Measurements from ENCODE around the gene WWC2. TPM values are rescaled to one million over a fixed set of nuclear protein-coding genes. Genes with fewer than 3 reads are reported as not detected.

Gene WWC2
- total and polyA plus RNA-seq, 9 donors: 9.4 to 43.0 (median 32.5) TPM

- Histone ChIP-seq H3K27me3 (no peaks in the 10 kb centered on the region), H3K36me3 (no peaks in the 10 kb centered on the region), H3K27ac (peak overlapping the region; percentile 62 to 93), H3K9me3 (no peaks in the 10 kb centered on the region), H3K4me3 (peak overlapping the region; percentile 59), H3K4me1 (ENCODE audit: insufficient read depth) (peaks cover 4% of the 10 kb centered on the region)
- intact Hi-C loops (cut with DNase I): loop anchor here in 1 of 4 donors (10.0 kb wide), 1 partner anchor 183 kb away; the partner anchor contains the start of gene DCTD
- no peak for TF ChIP-seq EP300 (IDR thresholded peaks at IDR 0.05)
- no peak for TF ChIP-seq POLR2A (IDR thresholded peaks at IDR 0.05)
- TF ChIP-seq, protein P1, sequence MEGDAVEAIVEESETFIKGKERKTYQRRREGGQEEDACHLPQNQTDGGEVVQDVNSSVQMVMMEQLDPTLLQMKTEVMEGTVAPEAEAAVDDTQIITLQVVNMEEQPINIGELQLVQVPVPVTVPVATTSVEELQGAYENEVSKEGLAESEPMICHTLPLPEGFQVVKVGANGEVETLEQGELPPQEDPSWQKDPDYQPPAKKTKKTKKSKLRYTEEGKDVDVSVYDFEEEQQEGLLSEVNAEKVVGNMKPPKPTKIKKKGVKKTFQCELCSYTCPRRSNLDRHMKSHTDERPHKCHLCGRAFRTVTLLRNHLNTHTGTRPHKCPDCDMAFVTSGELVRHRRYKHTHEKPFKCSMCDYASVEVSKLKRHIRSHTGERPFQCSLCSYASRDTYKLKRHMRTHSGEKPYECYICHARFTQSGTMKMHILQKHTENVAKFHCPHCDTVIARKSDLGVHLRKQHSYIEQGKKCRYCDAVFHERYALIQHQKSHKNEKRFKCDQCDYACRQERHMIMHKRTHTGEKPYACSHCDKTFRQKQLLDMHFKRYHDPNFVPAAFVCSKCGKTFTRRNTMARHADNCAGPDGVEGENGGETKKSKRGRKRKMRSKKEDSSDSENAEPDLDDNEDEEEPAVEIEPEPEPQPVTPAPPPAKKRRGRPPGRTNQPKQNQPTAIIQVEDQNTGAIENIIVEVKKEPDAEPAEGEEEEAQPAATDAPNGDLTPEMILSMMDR (IDR thresholded peaks at IDR 0.05): no peak
- 1 to 3% (median 2%) methylated on average over 35 to 79 of the region's 79 CpGs for WGBS, 3 donors
- peak; percentile 45 to 81 (median 66) for DNase-seq
Observed at GRCh38 chr4:183098019-183098722, 886 bp upstream of the WWC2 start.

DNA sequence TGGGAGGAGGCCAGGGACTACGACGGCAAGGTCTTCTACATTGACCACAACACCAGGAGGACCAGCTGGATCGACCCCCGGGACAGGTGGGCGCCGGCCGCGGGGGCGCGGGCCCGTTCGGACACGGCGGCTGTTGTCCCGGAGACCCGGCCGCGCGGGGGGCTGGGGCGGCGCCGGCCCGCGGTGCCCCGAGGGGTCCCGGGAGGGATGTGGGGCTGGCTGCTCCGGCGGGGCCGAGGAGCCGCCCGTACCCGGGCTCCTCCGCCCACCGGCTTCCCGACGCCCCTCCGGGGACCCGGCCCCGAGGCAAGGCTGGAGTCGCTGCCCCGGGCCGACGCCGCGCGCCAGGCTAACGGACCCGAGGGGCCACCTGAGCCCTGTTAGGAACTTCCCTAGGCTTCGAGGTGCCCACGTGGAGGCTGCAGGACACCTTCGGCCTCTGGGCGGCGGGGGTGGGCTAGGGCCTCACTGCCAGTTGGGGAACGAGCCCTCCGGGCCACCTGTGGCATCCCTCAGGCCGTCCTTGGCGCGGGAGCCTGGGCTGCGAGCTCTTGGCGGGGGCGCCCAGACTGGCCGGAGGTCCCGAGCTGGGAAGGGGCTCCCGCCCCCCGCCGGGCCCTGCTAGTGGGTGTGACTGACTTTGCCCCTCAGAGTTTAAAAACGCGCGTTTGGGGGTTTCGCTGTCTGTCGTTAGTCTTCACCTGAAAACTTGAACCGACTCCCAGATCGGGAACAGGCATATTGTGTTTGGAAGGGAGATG lies 660 bp downstream of the WWC2 start:
- Histone ChIP-seq H3K27ac (peak overlapping the region; percentile 62 to 93), H3K4me3 (peak overlapping the region; percentile 59), H3K9me3 (no peaks in the 10 kb centered on the region), H3K36me3 (no peaks in the 10 kb centered on the region), H3K4me1 (ENCODE audit: insufficient read depth) (peaks cover 4% of the 10 kb centered on the region), H3K27me3 (no peaks in the 10 kb centered on the region)
- TF ChIP-seq POLR2A (IDR thresholded peaks at IDR 0.05): no peak
- TF ChIP-seq, protein P1 (IDR thresholded peaks at IDR 0.05): no peak
- TF ChIP-seq EP300 (IDR thresholded peaks at IDR 0.05): no peak
- intact Hi-C loops (cut with DNase I): loop anchor here in 1 of 4 donors (10.0 kb wide), 1 partner anchor 185 kb away; the partner anchor contains the start of gene DCTD
- 1% methylated on average over 36 to 73 of the region's 73 CpGs for WGBS, 3 donors
- peak; percentile 30 to 68 (median 62) for DNase-seq

DNA sequence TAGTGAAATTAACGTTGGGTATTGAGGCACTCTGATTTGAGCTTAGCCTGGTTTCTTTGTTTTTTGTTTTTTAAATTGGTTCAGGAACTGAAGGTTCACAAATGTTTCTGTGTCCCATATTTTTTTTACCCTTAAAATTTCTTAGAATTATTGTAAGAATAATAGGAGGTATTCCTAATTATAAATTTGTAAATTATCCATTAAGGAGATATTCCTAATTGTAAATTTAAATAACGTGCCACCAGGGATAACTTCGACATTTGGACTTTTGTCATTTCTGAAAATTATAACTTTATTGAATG lies 1.2 kb downstream of the WWC2 start:
- no peaks in the 10 kb centered on the region for H3K27me3 ChIP-seq
- 16 to 25% (median 17%) methylated on average over 3 of the region's 3 CpGs for WGBS, 3 donors
- H3K9me3 ChIP-seq: no peaks in the 10 kb centered on the region
- TF ChIP-seq EP300 (IDR thresholded peaks at IDR 0.05) (no peak), POLR2A (IDR thresholded peaks at IDR 0.05) (no peak)
- TF ChIP-seq, protein P1 (IDR thresholded peaks at IDR 0.05): no peak
- peaks cover 4% of the 10 kb centered on the region for H3K4me1 ChIP-seq (ENCODE audit: insufficient read depth)
- H3K27ac ChIP-seq: peak overlapping the region in 1 of 2 donors; percentile 93
- H3K4me3 ChIP-seq: peak overlapping the region; percentile 59
- H3K36me3 ChIP-seq: no peaks in the 10 kb centered on the region
- intact Hi-C loops (cut with DNase I): no loop called here
- DNase-seq: no peak

DNA sequence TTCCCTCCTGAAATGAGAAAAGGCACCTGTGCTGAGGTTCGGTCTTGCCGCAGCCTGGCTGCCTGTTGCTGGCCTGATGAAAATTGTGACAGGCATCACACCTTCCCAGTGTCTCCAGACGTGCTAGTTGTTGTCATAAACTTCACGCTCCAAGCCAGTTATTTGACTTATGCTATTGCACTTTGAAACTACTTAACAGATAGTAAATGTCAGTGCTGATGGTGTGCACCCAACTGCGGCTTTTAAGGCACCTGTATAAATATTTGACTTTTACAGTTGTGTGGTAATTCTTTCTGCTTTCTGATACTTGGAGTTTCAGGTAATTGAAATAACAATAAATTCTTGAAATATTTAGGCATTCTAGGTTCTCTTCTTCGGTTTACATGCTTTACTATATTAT lies 1.8 kb downstream of the WWC2 start:
- H3K27me3 ChIP-seq: no peaks in the 10 kb centered on the region
- no peak overlapping the region for H3K27ac ChIP-seq
- peaks cover 4% of the 10 kb centered on the region for H3K4me1 ChIP-seq (ENCODE audit: insufficient read depth)
- peak overlapping the region; percentile 0 for H3K4me3 ChIP-seq
- DNase-seq: no peak
- H3K36me3 ChIP-seq: no peaks in the 10 kb centered on the region
- no peak for TF ChIP-seq POLR2A (IDR thresholded peaks at IDR 0.05)
- TF ChIP-seq, protein P1 (IDR thresholded peaks at IDR 0.05): no peak
- TF ChIP-seq EP300 (IDR thresholded peaks at IDR 0.05): no peak
- whole genome bisulfite sequencing, 3 donors: 25 to 37% (median 27%) methylated on average over 6 of the region's 6 CpGs
- H3K9me3 ChIP-seq: no peaks in the 10 kb centered on the region
- intact Hi-C loops (cut with DNase I): no loop called here
